K562 (cell line): ENCODE data around the gene LRP6. TPM values are rescaled to one million over a fixed set of nuclear protein-coding genes. Genes with fewer than 3 reads are reported as not detected.

Experiments used
- AFF1 ChIP-seq, 2 experiments: fragments of 450-650 bp; IDR thresholded peaks; 2 replicates each; pipeline ENCODE4 v1.6.1; 2018; ENCODE audit warnings: mild to moderate bottlenecking in 2 of 2, low read depth in 1 of 2; ENCODE audit not compliant: partially characterized antibody in 2 of 2
- MBD1 ChIP-seq: fragments of 250-450 bp; sonication (Bioruptor Pico); IDR thresholded peaks from 2 replicates; pipeline ENCODE4 v1.8.0; 2022; ENCODE audit warnings: inconsistent platforms
- SMARCA4 ChIP-seq: fragments of 450-650 bp; IDR thresholded peaks from 2 replicates; pipeline ENCODE4 v1.6.1; 2016
- SMARCA5 ChIP-seq: fragments of 450-650 bp; IDR thresholded peaks from 2 replicates; pipeline ENCODE4 v1.6.1; 2016
- U2AF1 ChIP-seq: fragments of 200-400 bp; formaldehyde crosslinking; optimal IDR thresholded peaks from 2 replicates; pipeline ENCODE3; 2017; ENCODE audit warnings: mild to moderate bottlenecking, low read depth, low read length, moderate library complexity
- ZNF384 ChIP-seq: IDR thresholded peaks from 2 replicates; pipeline ENCODE4 v1.6.1; 2012; ENCODE audit warnings: low read depth, low read length, improper control_type of control experiment
- polyA plus RNA-seq, 8 experiments: library from polyadenylated mRNA; depleted of rRNA in 4 of 8; stranded (reverse) in 5 of 8; unstranded in 3 of 8; fragments of >200 nt; fragmentation: Nextera tagmentation in 2 of 8; fragmentation: Illumina TruSeq in 1 of 8; extraction: Ambion mirVana in 2 of 8; extraction: Trizol in 1 of 8; gene quantifications; 2 replicates each; pipeline versions ENCODE4 v1.2.1 to v1.2.3, GENCODE V29; 2011 to 2014; ENCODE audit warnings: inconsistent platforms in 1 of 8, missing spikeins in 1 of 8
- total RNA-seq, 7 experiments: library from RNA; depleted of rRNA in 6 of 7; stranded (reverse); fragments of >200 nt in 6 of 7; fragmentation: Illumina TruSeq in 2 of 7; extraction: Trizol in 2 of 7; gene quantifications; 2 replicates each; pipeline versions ENCODE4 v1.2.1 to v1.2.3, GENCODE V29; 2011 to 2021; ENCODE audit warnings: low replicate concordance in 1 of 7
- TF ChIP-seq, protein P1 (sequence below): fragments of 250-450 bp; sonication (Bioruptor Pico); IDR thresholded peaks from 2 replicates; pipeline ENCODE4 v1.4.0; 2020; ENCODE audit warnings: mild to moderate bottlenecking, moderate library complexity
- TF ChIP-seq, protein P2 (sequence below): fragments of 450-650 bp; IDR thresholded peaks from 2 replicates; pipeline ENCODE4 v1.7.1; 2018; ENCODE audit warnings: mild to moderate bottlenecking, low read depth; ENCODE audit not compliant: partially characterized antibody

LRP6 gene
- total and polyA plus RNA-seq, 9 of the 15 experiments (the other 6 are each of a cell fraction or from before 2014, with no cell fraction given): 3.0 to 17.0 (median 10.8) TPM

DNA sequence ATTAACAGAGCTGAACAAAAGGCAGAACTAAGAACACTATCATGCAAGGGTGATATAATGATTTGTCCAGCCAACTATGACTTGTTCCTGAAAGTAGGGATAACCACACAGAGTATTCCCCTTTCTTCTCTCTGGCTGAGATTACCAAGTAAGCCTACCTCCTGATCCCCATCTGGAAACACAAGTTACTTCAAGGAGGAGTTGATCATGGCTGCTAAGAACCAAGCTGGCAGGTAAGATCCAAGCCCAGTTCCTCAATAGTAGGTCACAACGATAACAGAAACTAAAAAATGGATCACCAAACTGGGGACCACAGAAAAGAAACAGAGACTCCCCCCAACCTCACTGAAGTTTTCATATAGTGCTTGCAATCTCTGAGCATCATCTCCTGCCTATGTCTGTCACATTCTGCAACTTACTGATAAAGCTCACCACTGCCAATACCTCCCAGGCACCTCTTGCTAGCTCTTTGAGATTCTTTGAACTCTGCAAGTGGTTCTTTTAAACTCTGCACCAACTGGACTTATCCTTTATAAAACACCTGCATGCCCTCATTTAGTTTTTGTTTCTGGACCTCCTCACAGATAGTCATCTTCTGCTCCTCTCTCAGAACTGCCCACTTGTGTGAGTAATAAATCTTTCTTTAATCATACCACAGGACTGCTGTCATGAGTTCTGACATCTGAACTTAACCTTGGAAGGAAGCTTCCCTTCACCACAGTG lies 76.6 kb downstream of the LRP6 start (continued):
- TF ChIP-seq, protein P1, sequence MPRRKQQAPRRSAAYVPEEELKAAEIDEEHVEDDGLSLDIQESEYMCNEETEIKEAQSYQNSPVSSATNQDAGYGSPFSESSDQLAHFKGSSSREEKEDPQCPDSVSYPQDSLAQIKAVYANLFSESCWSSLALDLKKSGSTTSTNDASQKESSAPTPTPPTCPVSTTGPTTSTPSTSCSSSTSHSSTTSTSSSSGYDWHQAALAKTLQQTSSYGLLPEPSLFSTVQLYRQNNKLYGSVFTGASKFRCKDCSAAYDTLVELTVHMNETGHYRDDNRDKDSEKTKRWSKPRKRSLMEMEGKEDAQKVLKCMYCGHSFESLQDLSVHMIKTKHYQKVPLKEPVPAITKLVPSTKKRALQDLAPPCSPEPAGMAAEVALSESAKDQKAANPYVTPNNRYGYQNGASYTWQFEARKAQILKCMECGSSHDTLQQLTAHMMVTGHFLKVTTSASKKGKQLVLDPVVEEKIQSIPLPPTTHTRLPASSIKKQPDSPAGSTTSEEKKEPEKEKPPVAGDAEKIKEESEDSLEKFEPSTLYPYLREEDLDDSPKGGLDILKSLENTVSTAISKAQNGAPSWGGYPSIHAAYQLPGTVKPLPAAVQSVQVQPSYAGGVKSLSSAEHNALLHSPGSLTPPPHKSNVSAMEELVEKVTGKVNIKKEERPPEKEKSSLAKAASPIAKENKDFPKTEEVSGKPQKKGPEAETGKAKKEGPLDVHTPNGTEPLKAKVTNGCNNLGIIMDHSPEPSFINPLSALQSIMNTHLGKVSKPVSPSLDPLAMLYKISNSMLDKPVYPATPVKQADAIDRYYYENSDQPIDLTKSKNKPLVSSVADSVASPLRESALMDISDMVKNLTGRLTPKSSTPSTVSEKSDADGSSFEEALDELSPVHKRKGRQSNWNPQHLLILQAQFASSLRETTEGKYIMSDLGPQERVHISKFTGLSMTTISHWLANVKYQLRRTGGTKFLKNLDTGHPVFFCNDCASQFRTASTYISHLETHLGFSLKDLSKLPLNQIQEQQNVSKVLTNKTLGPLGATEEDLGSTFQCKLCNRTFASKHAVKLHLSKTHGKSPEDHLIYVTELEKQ (CRISPR knock-in tag): no peak
- TF ChIP-seq SMARCA5 (no peak), MBD1 (no peak), AFF1 (IDR thresholded peaks at IDR 0.05; ENCODE audit: low read depth in 1 of 2, partially characterized antibody in 2 of 2) (no peak), ZNF384 (no peak), U2AF1 (no peak), SMARCA4 (peak; percentile 90)
- TF ChIP-seq, protein P2, sequence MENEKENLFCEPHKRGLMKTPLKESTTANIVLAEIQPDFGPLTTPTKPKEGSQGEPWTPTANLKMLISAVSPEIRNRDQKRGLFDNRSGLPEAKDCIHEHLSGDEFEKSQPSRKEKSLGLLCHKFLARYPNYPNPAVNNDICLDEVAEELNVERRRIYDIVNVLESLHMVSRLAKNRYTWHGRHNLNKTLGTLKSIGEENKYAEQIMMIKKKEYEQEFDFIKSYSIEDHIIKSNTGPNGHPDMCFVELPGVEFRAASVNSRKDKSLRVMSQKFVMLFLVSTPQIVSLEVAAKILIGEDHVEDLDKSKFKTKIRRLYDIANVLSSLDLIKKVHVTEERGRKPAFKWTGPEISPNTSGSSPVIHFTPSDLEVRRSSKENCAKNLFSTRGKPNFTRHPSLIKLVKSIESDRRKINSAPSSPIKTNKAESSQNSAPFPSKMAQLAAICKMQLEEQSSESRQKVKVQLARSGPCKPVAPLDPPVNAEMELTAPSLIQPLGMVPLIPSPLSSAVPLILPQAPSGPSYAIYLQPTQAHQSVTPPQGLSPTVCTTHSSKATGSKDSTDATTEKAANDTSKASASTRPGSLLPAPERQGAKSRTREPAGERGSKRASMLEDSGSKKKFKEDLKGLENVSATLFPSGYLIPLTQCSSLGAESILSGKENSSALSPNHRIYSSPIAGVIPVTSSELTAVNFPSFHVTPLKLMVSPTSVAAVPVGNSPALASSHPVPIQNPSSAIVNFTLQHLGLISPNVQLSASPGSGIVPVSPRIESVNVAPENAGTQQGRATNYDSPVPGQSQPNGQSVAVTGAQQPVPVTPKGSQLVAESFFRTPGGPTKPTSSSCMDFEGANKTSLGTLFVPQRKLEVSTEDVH: no peak
